Stimulated activated CD4-positive, alpha-beta T cell treated with anti-CD3 and anti-CD28 coated beads, TNF-alpha, amount 100 ng/mL, for 1 hour (primary cell): ENCODE results near the gene COL6A1.

Experiments
- DNase-seq, 3 donors: peaks; one replicate each; pipeline ENCODE4 v3.0.0-alpha.2; 2020; ENCODE audit warnings: low read depth in 3 of 3, low spot score in 1 of 3

COL6A1 gene

GRCh38 chr21:45981151-45982091, at the start of gene COL6A1:
Gene COL6A1, plus strand, starts transcription at chr21:45981770. Its CDS starts 81 bp downstream, at chr21:45981851.
- no peak for DNase-seq

- DNase-seq: no peak
These were observed 48.6 kb upstream of the COL6A1 start for GRCh38 chr21:45932922-45933502.

- no peak for DNase-seq
These were observed 47.5 kb upstream of the COL6A1 start for GRCh38 chr21:45934085-45934484.

GRCh38 chr21:45934554-45934953, 47.0 kb upstream of the COL6A1 start:
- DNase-seq: no peak

GRCh38 chr21:45935628-45936027, 45.9 kb upstream of the COL6A1 start:
- DNase-seq: no peak

- DNase-seq: no peak
These were observed 43.7 kb upstream of the COL6A1 start for GRCh38 chr21:45937721-45938452.

- DNase-seq: no peak
These were observed 43.2 kb upstream of the COL6A1 start for GRCh38 chr21:45938453-45938755.

- no peak for DNase-seq
These were observed 42.6 kb upstream of the COL6A1 start for GRCh38 chr21:45938811-45939520.

- no peak for DNase-seq
These were observed 42.0 kb upstream of the COL6A1 start for GRCh38 chr21:45939521-45940045.

GRCh38 chr21:45940091-45940490, 41.5 kb upstream of the COL6A1 start:
- no peak for DNase-seq

- DNase-seq: no peak
These were observed 40.8 kb upstream of the COL6A1 start for GRCh38 chr21:45940621-45941337.

- DNase-seq: no peak
These were observed 40.2 kb upstream of the COL6A1 start for GRCh38 chr21:45941338-45941710.

- DNase-seq: no peak
These were observed 39.6 kb upstream of the COL6A1 start for GRCh38 chr21:45941717-45942546.

GRCh38 chr21:45942755-45943629, 38.6 kb upstream of the COL6A1 start:
- DNase-seq: no peak

- no peak for DNase-seq
These were observed 37.7 kb upstream of the COL6A1 start for GRCh38 chr21:45943630-45944540.

- no peak for DNase-seq
These were observed 37.0 kb upstream of the COL6A1 start for GRCh38 chr21:45944601-45945000.

- no peak for DNase-seq
These were observed 36.3 kb upstream of the COL6A1 start for GRCh38 chr21:45945066-45945867.
